K562 (cell line): ENCODE measurements around the gene SETX. TPM values are rescaled to one million over a fixed set of nuclear protein-coding genes. Genes with fewer than 3 reads are reported as not detected.
A peak's percentile ranks its signal among the peaks of the same experiment; 100 is the strongest.

Experiments used
- ATAC-seq: fragments of 200-7000 bp; cut with Tn5 transposase; 3 replicates; pipeline ENCODE4 v1.9.1; 2020; ENCODE audit warnings: moderate library complexity
- BruUV-seq: library from RNA; stranded (reverse); fragments of 400-500 nt; replicated peaks from 2 replicates; lab custom pipeline; 2021; lab: Mats Ljungman, UMichigan
- CTCF ChIA-PET: fragments of 300-600 bp; formaldehyde crosslinking; extraction: SDS; loops from one replicate; lab custom pipeline; 2021; ENCODE audit warnings: low intra/inter-chr PET ratio; lab: Yijun Ruan, JAX
- POLR2A ChIA-PET: fragments of 300-600, 350-650 bp; sonication (Branson Sonifier 250); formaldehyde crosslinking; extraction: SDS; loops from one replicate; lab custom pipeline; 2021; ENCODE audit warnings: antibody characterized with exemption, inconsistent platforms; lab: Yijun Ruan, JAX
- DNase-seq, 4 experiments: peaks; one replicate each; pipeline versions ENCODE4 v3.0.0 to v3.0.0-alpha.2; 2011 to 2018; ENCODE audit warnings: low spot score in 3 of 4, mixed read lengths in 3 of 4; ENCODE audit errors: extremely low read depth in 1 of 4
- FAIRE-seq: peaks from 2 replicates; lab custom pipeline; 2011; peaks lifted over from hg19 to GRCh38; lab: Jason Lieb, UNC
- H2AFZ ChIP-seq: 2 replicates; pipeline ENCODE4 v1.6.0; 2011; ENCODE audit warnings: low read depth, low read length, control low read depth, inconsistent platforms
- H3K27ac ChIP-seq: fragments of 200-600 bp; 3 replicates; pipeline ENCODE4 v1.8.0; 2011; ENCODE audit warnings: low read depth, mild to moderate bottlenecking, control low read depth, inconsistent platforms, low read length, moderate library complexity, mixed read lengths; ENCODE audit errors: extremely low read depth
- H3K27me3 ChIP-seq, 2 experiments: fragments of 300-600 bp in 1 of 2; 2 replicates in 1 of 2; 3 replicates in 1 of 2; pipeline versions ENCODE4 v1.6.0 to v1.8.0; 2011; ENCODE audit warnings: inconsistent platforms in 2 of 2, low read length in 2 of 2, mild to moderate bottlenecking in 1 of 2, mixed read lengths in 1 of 2, moderate library complexity in 1 of 2; ENCODE audit not compliant: control insufficient read depth in 2 of 2, insufficient read depth in 2 of 2
- H3K36me3 ChIP-seq: fragments of 300-600 bp; 3 replicates; pipeline ENCODE4 v1.8.0; 2011; ENCODE audit warnings: mild to moderate bottlenecking, low read length, inconsistent platforms; ENCODE audit not compliant: control insufficient read depth, insufficient read depth
- H3K4me1 ChIP-seq, 2 experiments: fragments of 200-600 bp in 1 of 2; replicated peaks in 1 of 2; 2 replicates in 1 of 2; 3 replicates in 1 of 2; pipeline versions ENCODE4 v1.5.1 to v1.8.0; 2011; ENCODE audit warnings: inconsistent platforms in 2 of 2, low read length in 2 of 2, mild to moderate bottlenecking in 1 of 2, mixed read lengths in 1 of 2, moderate library complexity in 1 of 2; ENCODE audit not compliant: control insufficient read depth in 2 of 2, insufficient read depth in 2 of 2
- H3K4me2 ChIP-seq: 2 replicates; pipeline ENCODE4 v1.6.1; 2011; ENCODE audit warnings: low read length, control low read depth, inconsistent platforms, mixed read lengths; ENCODE audit not compliant: insufficient read depth
- H3K4me3 ChIP-seq: fragments of 200-600 bp; sonication (generic), shearing (Covaris generic); 2 replicates; pipeline ENCODE4 v1.5.1; 2016; ENCODE audit warnings: control low read depth, inconsistent platforms
- H3K79me2 ChIP-seq: fragments of 200-600 bp; 3 replicates; pipeline ENCODE4 v1.8.0; 2011; ENCODE audit warnings: low read length, inconsistent platforms; ENCODE audit not compliant: control insufficient read depth, insufficient read depth
- H3K9ac ChIP-seq, 2 experiments: 2 replicates each; pipeline versions ENCODE4 v1.6.0 to v1.6.1; 2011; ENCODE audit warnings: low read depth in 2 of 2, low read length in 2 of 2, control low read depth in 1 of 2, inconsistent platforms in 1 of 2, mild to moderate bottlenecking in 1 of 2, mixed read lengths in 1 of 2; ENCODE audit not compliant: insufficient read depth in 1 of 2
- H3K9me1 ChIP-seq: one replicate; pipeline ENCODE4 v1.6.0; 2011; ENCODE audit warnings: inconsistent platforms, mild to moderate bottlenecking, low read length, moderate library complexity; ENCODE audit not compliant: control insufficient read depth, insufficient read depth
- H3K9me3 ChIP-seq: replicated peaks from 2 replicates; pipeline ENCODE4 v1.5.1; 2011; ENCODE audit warnings: low read depth, low read length, inconsistent platforms; ENCODE audit not compliant: control insufficient read depth, insufficient read depth
- H4K20me1 ChIP-seq: replicated peaks from 2 replicates; pipeline ENCODE4 v1.6.1; 2011; ENCODE audit warnings: low read length, inconsistent platforms, mixed read lengths; ENCODE audit not compliant: control insufficient read depth, insufficient read depth
- ATF7 ChIP-seq: fragments of 450-650 bp; IDR thresholded peaks from 2 replicates; pipeline ENCODE4 v1.7.1; 2014; ENCODE audit warnings: mild to moderate bottlenecking, moderate library complexity
- JUND ChIP-seq, 2 experiments: IDR thresholded peaks; 2 replicates in 1 of 2; 3 replicates in 1 of 2; pipeline ENCODE4 v1.6.1; 2011; ENCODE audit warnings: borderline replicate concordance in 2 of 2, low read depth in 2 of 2, low read length in 2 of 2, improper control_type of control experiment in 1 of 2, missing biosample characterization in 1 of 2, missing genetic modification characterization in 1 of 2, missing genetic modification reagents in 1 of 2
- MAFK ChIP-seq: IDR thresholded peaks from 2 replicates; pipeline ENCODE4 v1.6.1; 2011; ENCODE audit warnings: low read length, improper control_type of control experiment
- SP2 ChIP-seq: IDR thresholded peaks from 2 replicates; pipeline ENCODE4 v1.6.1; 2011; ENCODE audit warnings: mild to moderate bottlenecking, low read depth, low read length, moderate library complexity; ENCODE audit not compliant: poor library complexity, severe bottlenecking; ENCODE audit errors: extremely low read depth
- ZNF717 ChIP-seq: fragments of 250-450 bp; sonication (Bioruptor Pico); IDR thresholded peaks from 2 replicates; pipeline ENCODE4 v1.5.0; 2021
- WGBS: fragments of 100-300 bp; shearing (Covaris generic); methylation state at CpG from one replicate; pipeline ENCODE4 v1.1.6; 2016; ENCODE audit warnings: low coverage, mixed read lengths; ENCODE audit not compliant: insufficient coverage; ENCODE audit errors: missing lambda C conversion rate; 5-methylcytosine and 5-hydroxymethylcytosine counted together
- in situ Hi-C: fragments of 300-500 bp; cut with MboI; formaldehyde crosslinking; loops from 4 replicates; pipeline ENCODE4 v1.15.0; 2018; ENCODE audit warnings: inconsistent platforms, mixed read lengths
- intact Hi-C: fragments of 100-400 bp; cut with micrococcal nuclease; formaldehyde crosslinking; loops from 2 replicates; pipeline ENCODE4 v1.14.2; 2022
- polyA plus RNA-seq, 8 experiments: library from polyadenylated mRNA; depleted of rRNA in 4 of 8; stranded (reverse) in 5 of 8; unstranded in 3 of 8; fragments of >200 nt; fragmentation: Nextera tagmentation in 2 of 8; fragmentation: Illumina TruSeq in 1 of 8; extraction: Ambion mirVana in 2 of 8; extraction: Trizol in 1 of 8; gene quantifications; 2 replicates each; pipeline versions ENCODE4 v1.2.1 to v1.2.3, GENCODE V29; 2011 to 2014; ENCODE audit warnings: inconsistent platforms in 1 of 8, missing spikeins in 1 of 8
- total RNA-seq, 7 experiments: library from RNA; depleted of rRNA in 6 of 7; stranded (reverse); fragments of >200 nt in 6 of 7; fragmentation: Illumina TruSeq in 2 of 7; extraction: Trizol in 2 of 7; gene quantifications; 2 replicates each; pipeline versions ENCODE4 v1.2.1 to v1.2.3, GENCODE V29; 2011 to 2021; ENCODE audit warnings: low replicate concordance in 1 of 7
- TF ChIP-seq, protein P1 (sequence below), 2 experiments: IDR thresholded peaks; 2 replicates each; pipeline ENCODE4 v1.6.1; 2012; ENCODE audit warnings: improper control_type of control experiment in 2 of 2, low read depth in 2 of 2, low read length in 2 of 2, borderline replicate concordance in 1 of 2
- TF ChIP-seq, protein P2 (sequence below), 2 experiments: fragments of 450-650 bp in 1 of 2; sonication (generic) in 1 of 2; formaldehyde crosslinking in 1 of 2; IDR thresholded peaks in 1 of 2; conservative IDR thresholded peaks in 1 of 2; 2 replicates each; pipeline versions ENCODE4 v1.6.1 to v1.8.1; 2016 to 2023; ENCODE audit warnings: mild to moderate bottlenecking in 2 of 2, moderate library complexity in 2 of 2, inconsistent platforms in 1 of 2, missing genetic modification reagents in 1 of 2

Gene SETX
- total and polyA plus RNA-seq, 9 of the 15 experiments (the other 6 are each of a cell fraction or from before 2014, with no cell fraction given) = 8.7 to 45.7 (median 28.7) TPM

DNA sequence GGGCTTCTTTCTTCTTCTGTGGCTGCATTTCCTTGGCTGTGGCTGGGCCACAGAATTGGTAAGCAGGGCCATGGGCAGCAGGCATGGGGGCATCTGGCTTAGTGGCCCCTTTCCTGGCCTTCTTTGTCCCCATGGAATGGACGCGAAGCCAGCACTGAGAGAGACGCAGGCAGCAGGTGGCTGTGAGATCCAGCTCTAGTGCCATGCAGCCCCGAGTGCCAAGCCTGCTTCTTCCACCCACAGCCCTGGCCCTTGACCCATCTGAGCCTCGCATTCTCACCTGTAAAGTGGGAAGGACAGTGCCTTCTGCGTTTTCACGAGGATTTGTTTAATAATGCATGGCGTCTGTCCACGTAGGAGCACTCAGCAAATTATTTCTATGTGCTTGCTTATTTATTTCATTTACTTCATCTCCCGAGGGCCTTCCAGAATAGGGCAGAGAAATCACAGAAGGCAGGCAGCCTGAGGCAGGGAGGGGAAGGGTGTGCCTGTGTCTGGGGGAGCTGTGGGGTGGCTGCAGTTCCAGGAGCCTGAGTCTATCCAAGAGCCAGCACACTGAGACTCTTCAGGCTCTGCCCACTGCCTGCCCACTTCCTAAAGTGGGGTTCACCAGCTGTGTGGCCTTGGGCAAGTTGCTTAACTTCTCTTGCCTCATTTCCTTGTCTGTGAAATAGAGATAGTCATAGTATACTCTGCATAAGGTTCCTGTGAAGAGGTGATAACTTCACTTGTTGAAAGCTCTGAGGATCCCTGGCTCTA, 137.7 kb downstream of the SETX start (continued):
- TF ChIP-seq ZNF717 (CRISPR knock-in tag) = no peak
- no peak for TF ChIP-seq SP2
- TF ChIP-seq MAFK = no peak

DNA sequence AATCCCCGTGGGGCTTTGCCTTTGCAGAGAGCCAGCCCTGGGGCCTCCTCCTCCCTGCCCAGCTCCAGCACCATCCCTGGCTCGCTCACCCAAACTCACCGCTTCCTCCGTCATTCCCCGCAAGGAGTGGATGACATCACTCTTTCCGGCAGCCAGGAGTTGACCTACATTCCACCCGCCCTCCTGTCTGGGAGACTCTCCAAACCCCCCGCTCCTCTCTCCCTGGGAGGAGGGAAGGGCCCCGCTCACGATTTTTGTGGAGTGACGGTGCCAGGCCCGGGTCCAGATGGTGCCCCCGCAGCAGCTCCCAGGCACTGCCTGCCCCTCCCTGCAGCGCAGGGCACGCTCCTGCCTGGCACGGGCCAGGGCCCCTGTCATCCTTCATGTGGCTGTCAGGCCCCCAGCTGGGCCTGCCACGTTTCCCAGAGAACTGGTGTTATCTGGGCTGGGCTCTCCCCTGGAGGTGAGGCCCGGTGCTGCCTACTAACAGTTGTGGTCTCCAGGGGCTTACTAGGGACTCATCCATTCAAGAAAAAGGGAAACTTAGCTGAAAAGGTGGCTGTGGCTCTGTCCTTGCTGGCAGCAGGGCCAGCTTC, 140.7 kb downstream of the SETX start:
- Histone ChIP-seq H3K4me3 (no peak overlapping the region), H3K9ac (no peak overlapping the region), H3K36me3 (no peaks in the 10 kb centered on the region), H3K4me2 (no peak overlapping the region), H3K79me2 (no peaks in the 10 kb centered on the region), H3K9me1 (no peaks in the 10 kb centered on the region), H2AFZ (no peak overlapping the region), H3K4me1 (peaks cover 0 to 8% of the 10 kb centered on the region in 2 experiments; a peak in 1 of 5 replicates), H3K9me3 (no peaks in the 10 kb centered on the region), H3K27ac (no peak overlapping the region), H3K27me3 (peaks cover 37 to 85% of the 10 kb centered on the region in 2 experiments), H4K20me1 (peaks cover 13% of the 10 kb centered on the region; the same call in 1 of the 2 replicates)
- in situ Hi-C loops = no loop called here
- POLR2A ChIA-PET = interaction anchor here (0.6 kb wide), 1 partner anchor 335 kb away, joined by 4 read pairs; no protein-coding TSS in a partner anchor
- TF ChIP-seq JUND (IDR thresholded peaks at IDR 0.05; ENCODE audit: borderline replicate concordance, low read depth, low read length) = no peak
- 0 out of 3 replicates have a peak, but pooled peaks have one; percentile 19 for TF ChIP-seq JUND (tag; IDR thresholded peaks at IDR 0.05; ENCODE audit: borderline replicate concordance, low read depth, low read length)
- TF ChIP-seq, protein P1, sequence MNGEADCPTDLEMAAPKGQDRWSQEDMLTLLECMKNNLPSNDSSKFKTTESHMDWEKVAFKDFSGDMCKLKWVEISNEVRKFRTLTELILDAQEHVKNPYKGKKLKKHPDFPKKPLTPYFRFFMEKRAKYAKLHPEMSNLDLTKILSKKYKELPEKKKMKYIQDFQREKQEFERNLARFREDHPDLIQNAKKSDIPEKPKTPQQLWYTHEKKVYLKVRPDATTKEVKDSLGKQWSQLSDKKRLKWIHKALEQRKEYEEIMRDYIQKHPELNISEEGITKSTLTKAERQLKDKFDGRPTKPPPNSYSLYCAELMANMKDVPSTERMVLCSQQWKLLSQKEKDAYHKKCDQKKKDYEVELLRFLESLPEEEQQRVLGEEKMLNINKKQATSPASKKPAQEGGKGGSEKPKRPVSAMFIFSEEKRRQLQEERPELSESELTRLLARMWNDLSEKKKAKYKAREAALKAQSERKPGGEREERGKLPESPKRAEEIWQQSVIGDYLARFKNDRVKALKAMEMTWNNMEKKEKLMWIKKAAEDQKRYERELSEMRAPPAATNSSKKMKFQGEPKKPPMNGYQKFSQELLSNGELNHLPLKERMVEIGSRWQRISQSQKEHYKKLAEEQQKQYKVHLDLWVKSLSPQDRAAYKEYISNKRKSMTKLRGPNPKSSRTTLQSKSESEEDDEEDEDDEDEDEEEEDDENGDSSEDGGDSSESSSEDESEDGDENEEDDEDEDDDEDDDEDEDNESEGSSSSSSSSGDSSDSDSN (IDR thresholded peaks at IDR 0.05; ENCODE audit: borderline replicate concordance in 1 of 2, low read depth in 2 of 2, low read length in 2 of 2) = no peak
- TF ChIP-seq, protein P2, sequence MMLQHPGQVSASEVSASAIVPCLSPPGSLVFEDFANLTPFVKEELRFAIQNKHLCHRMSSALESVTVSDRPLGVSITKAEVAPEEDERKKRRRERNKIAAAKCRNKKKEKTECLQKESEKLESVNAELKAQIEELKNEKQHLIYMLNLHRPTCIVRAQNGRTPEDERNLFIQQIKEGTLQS (IDR thresholded peaks at IDR 0.05) = peak; percentile 80
- TF ChIP-seq, protein P2 (CRISPR knock-in tag; conservative IDR thresholded peaks at IDR 0.05) = no peak
- peak; percentile 43; the same call in 1 of the 2 replicates for TF ChIP-seq ATF7
- FAIRE-seq (no peak), ATAC-seq (peak; percentile 52), DNase-seq (peak in 2 of 4 experiments; percentile 29 to 32)
- 2% methylated on average over 17 of the region's 18 CpGs for WGBS
- CTCF ChIA-PET = no interaction called here
- BruUV-seq = no TSS peak
- intact Hi-C loops = no loop called here
